ENCODE results near the gene NELFB. TPM values are rescaled to one million over a fixed set of nuclear protein-coding genes. Genes with fewer than 3 reads are reported as not detected.

Gene NELFB
- total and polyA plus RNA-seq, 3 experiments from 2014 or later, result 34.8 to 72.0 (median 67.5) TPM

DNA sequence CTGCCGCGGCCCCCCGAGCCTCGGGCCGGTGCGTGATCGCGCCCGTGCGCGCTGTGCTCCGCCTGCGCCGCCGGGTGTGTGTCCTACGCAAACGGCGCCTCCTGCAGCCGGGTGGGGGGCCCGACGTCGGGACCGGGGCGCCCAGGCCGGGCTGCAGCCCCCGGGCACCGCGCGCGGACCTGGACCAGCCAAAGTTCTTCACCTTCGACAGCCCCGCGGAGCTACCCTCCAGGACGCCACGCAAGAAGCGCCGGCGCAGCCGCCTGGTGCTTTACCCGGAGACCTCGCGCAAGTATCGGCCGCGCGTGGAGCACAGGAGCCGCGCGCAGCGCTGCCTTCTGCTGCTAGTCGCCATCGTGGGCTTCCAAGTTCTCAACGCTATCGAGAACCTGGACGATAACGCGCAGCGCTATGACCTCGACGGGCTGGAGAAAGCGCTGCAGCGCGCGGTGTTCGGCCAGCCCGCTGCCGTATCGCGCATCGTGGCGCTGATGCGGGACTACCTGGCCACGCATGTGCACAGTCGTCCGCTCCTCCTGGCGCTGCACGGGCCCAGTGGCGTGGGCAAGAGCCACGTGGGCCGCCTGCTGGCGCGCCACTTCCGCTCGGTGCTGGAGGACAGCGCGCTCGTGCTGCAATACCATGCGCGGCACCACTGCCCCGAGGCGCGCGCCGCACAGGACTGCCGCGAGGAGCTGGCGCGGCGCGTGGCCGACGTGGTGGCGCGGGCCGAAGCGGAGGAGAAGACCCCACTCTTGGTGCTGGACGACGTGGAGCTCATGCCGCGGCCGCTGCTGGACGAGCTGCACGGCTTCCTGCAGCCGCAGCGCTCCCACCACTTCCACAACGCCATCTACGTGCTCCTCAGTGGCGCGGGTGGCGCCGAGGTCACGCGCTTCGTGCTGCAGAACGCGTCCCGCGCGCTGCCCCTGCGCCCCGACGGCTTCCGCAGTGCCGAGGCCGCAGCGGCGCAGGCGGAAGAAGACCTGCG lies 23.9 kb downstream of the NELFB start:
- no peak overlapping the region for H3K27ac Mint-ChIP-seq
- ChIA-PET CTCF (no interaction called here), POLR2A (no interaction called here)
- Histone ChIP-seq H3K4me1 (ENCODE audit: insufficient read depth, low read length) (peaks cover 11% of the 10 kb centered on the region), H3K27me3 (ENCODE audit: insufficient read depth, low read length, poor library complexity, severe bottlenecking) (no peaks in the 10 kb centered on the region), H3K4me3 (ENCODE audit: low read length) (no peak overlapping the region), H3K36me3 (ENCODE audit: insufficient read depth, low read length) (no peaks in the 10 kb centered on the region), H3K9me3 (ENCODE audit: low read length) (no peaks in the 10 kb centered on the region), H3K27ac (ENCODE audit: low read depth, low read length) (peak overlapping the region; percentile 65)
- H3K36me3 Mint-ChIP-seq, result peaks cover 0 to 1% (median 0%) of the 10 kb centered on the region in 3 donors
- no peak overlapping the region for H3K4me3 Mint-ChIP-seq
- H3K9me3 Mint-ChIP-seq, result no peaks in the 10 kb centered on the region
- H3K4me1 Mint-ChIP-seq, result peaks cover 4 to 23% (median 6%) of the 10 kb centered on the region in 3 donors
- no peak for DNase-seq
- H3K27me3 Mint-ChIP-seq, result peaks cover 9% of the 10 kb centered on the region in 2 donors

DNA sequence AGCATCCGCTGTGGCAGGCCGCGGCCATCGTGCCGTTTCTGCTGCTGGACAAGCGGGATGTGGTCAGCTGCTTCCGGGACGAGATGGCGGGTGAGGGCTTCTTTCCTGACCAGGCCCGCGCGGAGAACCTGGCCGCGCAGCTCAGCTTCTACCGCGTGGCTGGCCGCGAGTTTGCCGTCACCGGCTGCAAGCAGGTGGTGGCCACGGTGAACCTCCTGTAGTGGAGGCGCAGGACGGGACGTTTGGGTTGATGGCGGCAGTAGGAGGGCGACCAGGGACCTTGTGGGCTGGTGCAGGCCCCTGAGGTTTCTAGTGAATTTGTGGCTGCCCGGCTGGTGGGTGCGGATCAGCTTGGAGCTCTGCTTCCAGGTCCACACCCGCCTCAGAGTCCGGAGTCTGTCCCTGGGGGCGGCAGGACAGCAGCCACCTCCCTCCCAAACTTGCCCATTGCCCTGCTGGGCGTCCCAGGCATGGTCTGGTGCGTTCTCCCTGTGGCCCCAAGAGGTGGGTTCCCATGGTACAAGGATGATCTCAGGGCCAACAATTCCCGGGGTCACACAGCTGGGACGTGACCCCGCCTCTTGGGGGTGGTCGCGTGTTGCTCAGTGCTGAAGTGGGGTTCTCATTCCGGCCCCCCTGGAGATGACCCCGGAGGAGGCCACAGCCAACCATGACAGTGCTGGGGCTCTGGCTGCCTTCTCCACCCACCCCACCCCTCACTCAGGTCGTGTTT lies 24.8 kb downstream of the NELFB start:
- no peaks in the 10 kb centered on the region for H3K36me3 Mint-ChIP-seq
- H3K4me3 Mint-ChIP-seq, result no peak overlapping the region
- H3K27ac Mint-ChIP-seq, result no peak overlapping the region
- peaks cover 6 to 9% of the 10 kb centered on the region in 2 donors for H3K27me3 Mint-ChIP-seq
- no peaks in the 10 kb centered on the region for H3K9me3 ChIP-seq (ENCODE audit: low read length)
- CTCF ChIA-PET, result interaction anchor here (0.7 kb wide), 1 partner anchor 14 kb away, joined by 3 read pairs; no protein-coding TSS in a partner anchor
- peaks cover 11% of the 10 kb centered on the region for H3K4me1 ChIP-seq (ENCODE audit: insufficient read depth, low read length)
- H3K4me3 ChIP-seq (ENCODE audit: low read length), result no peak overlapping the region
- DNase-seq, result no peak
- peaks cover 4 to 23% (median 6%) of the 10 kb centered on the region in 3 donors for H3K4me1 Mint-ChIP-seq
- H3K36me3 ChIP-seq (ENCODE audit: insufficient read depth, low read length), result no peaks in the 10 kb centered on the region
- no peak overlapping the region for H3K27ac ChIP-seq (ENCODE audit: low read depth, low read length)
- POLR2A ChIA-PET, result interaction anchor here (0.6 kb wide), 1 partner anchor 112 kb away, joined by 3 read pairs; no protein-coding TSS in a partner anchor
- H3K27me3 ChIP-seq (ENCODE audit: insufficient read depth, low read length, poor library complexity, severe bottlenecking), result no peaks in the 10 kb centered on the region
- no peaks in the 10 kb centered on the region for H3K9me3 Mint-ChIP-seq

DNA sequence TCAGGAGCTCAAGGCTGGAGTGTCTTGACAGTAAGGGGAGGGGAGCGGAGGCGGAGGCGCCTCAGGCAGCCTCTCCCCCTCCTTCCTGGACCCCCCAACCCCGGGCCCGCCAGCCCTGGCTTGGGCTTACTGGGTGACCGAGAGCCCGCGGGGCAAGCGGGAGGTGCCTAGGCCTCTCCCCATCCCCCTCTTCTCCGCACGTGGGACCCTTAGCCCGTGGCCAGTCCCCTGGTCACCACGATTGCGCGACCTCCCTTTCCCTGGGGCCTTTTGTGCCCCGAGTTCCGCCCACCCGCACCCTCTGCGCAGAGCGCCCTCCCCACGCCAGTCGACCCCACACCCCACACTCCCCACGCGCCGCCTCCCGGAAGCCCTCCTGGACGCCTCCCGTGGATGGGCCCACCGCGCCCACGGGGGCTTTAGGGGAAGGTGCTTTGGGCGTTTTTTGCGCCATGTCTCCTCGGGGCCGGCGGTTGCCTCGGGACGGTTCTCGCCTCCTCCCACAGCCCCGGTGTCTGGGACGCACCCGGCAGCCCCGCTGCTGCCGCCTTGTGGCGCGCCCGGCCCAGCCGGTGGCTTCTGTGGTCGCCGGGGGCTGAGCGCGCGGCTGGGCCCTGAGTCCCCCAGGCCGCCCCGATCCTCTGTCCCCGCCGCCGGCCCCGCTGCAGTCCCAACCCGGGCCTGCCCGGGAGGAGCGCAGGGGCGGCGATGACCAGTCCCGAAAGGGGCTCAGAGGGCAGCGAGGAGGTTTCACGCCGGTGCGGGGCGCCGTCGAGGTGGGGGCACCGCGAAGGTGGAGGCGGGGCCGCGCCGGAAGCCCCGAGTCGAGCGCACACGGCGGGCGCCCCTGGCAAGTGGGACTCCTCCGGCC lies 25.6 kb downstream of the NELFB start:
- peaks cover 4 to 18% (median 6%) of the 10 kb centered on the region in 3 donors for H3K4me1 Mint-ChIP-seq
- POLR2A ChIA-PET, result interaction anchor here (0.6 kb wide), 1 partner anchor 113 kb away, joined by 3 read pairs; no protein-coding TSS in a partner anchor
- H3K36me3 Mint-ChIP-seq, result no peaks in the 10 kb centered on the region
- Histone ChIP-seq H3K4me1 (ENCODE audit: insufficient read depth, low read length) (peaks cover 11% of the 10 kb centered on the region), H3K4me3 (ENCODE audit: low read length) (no peak overlapping the region), H3K27me3 (ENCODE audit: insufficient read depth, low read length, poor library complexity, severe bottlenecking) (no peaks in the 10 kb centered on the region), H3K36me3 (ENCODE audit: insufficient read depth, low read length) (no peaks in the 10 kb centered on the region), H3K9me3 (ENCODE audit: low read length) (no peaks in the 10 kb centered on the region), H3K27ac (ENCODE audit: low read depth, low read length) (no peak overlapping the region)
- peaks cover 5 to 6% of the 10 kb centered on the region in 2 donors for H3K27me3 Mint-ChIP-seq
- H3K4me3 Mint-ChIP-seq, result no peak overlapping the region
- CTCF ChIA-PET, result interaction anchor here (0.7 kb wide), 1 partner anchor 13 kb away, joined by 3 read pairs; no protein-coding TSS in a partner anchor
- DNase-seq, result no peak
- H3K27ac Mint-ChIP-seq, result peak overlapping the region in 1 of 8 donors; percentile 54
- H3K9me3 Mint-ChIP-seq, result peaks cover 0 to 5% (median 0%) of the 10 kb centered on the region in 5 donors

DNA sequence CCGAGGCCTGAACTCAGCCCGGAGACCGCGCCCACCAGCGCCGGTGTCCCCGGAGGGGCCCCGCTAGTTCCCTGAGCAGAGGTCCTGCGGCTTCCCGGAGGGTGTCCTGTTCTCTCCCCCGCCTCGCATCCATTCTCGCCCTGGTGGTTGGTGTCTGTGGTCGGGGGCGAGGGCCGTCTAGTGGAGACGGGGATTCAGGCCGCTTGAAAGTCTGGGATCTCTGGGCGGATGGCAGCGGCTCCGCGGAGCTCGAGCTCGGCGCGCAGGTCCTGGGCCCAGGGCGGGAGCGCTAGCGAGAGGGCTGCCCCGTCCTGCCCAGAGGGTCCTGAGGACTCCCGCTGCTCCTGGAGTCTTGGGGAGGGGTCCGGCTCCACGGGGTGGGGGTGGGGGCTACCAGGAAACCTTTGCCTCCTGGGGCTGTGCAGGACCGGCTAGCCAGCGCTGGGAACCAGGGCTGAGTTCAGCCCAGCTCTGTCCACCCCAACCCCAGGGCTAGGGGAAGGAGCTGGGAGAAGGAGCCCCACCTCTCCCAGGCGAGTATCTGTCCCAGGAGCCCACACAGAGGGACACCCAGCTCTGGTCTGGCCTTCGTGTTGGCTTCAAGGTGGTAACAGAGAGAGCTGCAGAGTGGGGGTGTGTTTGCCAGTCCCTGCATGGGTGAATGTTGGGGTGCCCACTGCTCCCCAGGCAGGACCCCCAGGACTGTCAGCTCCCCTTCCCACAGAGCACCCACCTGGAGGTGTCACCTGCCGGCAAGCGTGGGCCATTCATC lies 26.4 kb downstream of the NELFB start:
- Histone ChIP-seq H3K36me3 (ENCODE audit: insufficient read depth, low read length) (no peaks in the 10 kb centered on the region), H3K27ac (ENCODE audit: low read depth, low read length) (no peak overlapping the region), H3K4me1 (ENCODE audit: insufficient read depth, low read length) (peaks cover 11% of the 10 kb centered on the region), H3K4me3 (ENCODE audit: low read length) (no peak overlapping the region), H3K9me3 (ENCODE audit: low read length) (no peaks in the 10 kb centered on the region), H3K27me3 (ENCODE audit: insufficient read depth, low read length, poor library complexity, severe bottlenecking) (no peaks in the 10 kb centered on the region)
- peaks cover 4 to 15% (median 6%) of the 10 kb centered on the region in 3 donors for H3K4me1 Mint-ChIP-seq
- POLR2A ChIA-PET, result no interaction called here
- no peaks in the 10 kb centered on the region for H3K36me3 Mint-ChIP-seq
- no peak for DNase-seq
- H3K4me3 Mint-ChIP-seq, result no peak overlapping the region
- H3K9me3 Mint-ChIP-seq, result peaks cover 0 to 8% (median 0%) of the 10 kb centered on the region in 5 donors
- H3K27ac Mint-ChIP-seq, result no peak overlapping the region
- peaks cover 4 to 5% of the 10 kb centered on the region in 2 donors for H3K27me3 Mint-ChIP-seq
- CTCF ChIA-PET, result no interaction called here

DNA sequence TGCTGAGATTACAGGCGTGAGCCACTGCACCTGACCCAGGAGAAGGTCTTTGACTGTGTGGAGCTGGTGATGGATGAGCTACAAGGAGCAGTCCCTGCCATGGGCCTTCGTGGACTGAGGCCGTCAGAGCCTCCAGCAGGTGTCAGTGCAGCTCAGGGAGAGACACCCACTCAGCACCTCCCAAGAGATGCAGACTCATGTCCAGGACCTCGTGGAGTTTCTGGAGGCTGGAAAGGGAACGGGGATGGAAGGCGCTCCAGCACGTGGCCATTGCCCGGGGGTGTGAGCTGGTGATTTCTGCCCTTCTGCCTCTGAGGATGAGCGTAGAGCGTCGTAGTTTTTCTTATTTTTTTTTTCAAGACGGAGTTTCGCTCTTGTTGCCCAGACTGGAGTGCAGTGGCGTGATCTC lies 31.9 kb downstream of the NELFB start:
- H3K4me1 ChIP-seq (ENCODE audit: insufficient read depth, low read length), result no peaks in the 10 kb centered on the region
- no peak for DNase-seq

DNA sequence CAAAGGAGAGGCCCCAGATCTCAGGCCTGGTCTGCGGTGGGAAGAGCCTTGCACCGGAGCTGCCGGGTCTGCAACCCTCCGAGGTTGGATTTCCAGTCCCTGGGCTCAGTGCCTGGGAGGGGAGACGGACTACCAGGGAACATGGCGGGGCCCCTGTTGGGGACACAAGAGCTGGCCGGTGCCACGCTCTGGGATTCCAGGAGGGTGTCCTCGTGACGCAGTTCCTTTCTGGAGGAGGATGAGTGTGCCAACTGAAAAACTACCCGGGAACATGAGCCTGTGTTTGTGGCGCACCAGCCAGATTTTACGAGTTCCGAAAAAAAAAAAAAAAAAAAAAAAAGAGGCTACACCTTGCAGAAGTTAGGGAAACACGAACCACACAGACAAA lies 38.0 kb downstream of the NELFB start:
- H3K4me3 Mint-ChIP-seq, result peak overlapping the region in 2 of 7 donors; percentile 23 to 67
- DNase-seq, result no peak
- peaks cover 0 to 9% (median 5%) of the 10 kb centered on the region in 3 donors for H3K4me1 Mint-ChIP-seq
- Histone ChIP-seq H3K9me3 (ENCODE audit: low read length) (no peaks in the 10 kb centered on the region), H3K36me3 (ENCODE audit: insufficient read depth, low read length) (no peaks in the 10 kb centered on the region), H3K27me3 (ENCODE audit: insufficient read depth, low read length, poor library complexity, severe bottlenecking) (peaks cover 35% of the 10 kb centered on the region), H3K4me1 (ENCODE audit: insufficient read depth, low read length) (peaks cover 7% of the 10 kb centered on the region), H3K4me3 (ENCODE audit: low read length) (no peak overlapping the region), H3K27ac (ENCODE audit: low read depth, low read length) (no peak overlapping the region)
- ChIA-PET CTCF (interaction anchor here (0.6 to 0.9 kb wide), 2 partner anchors 13 to 56 kb away, joined by 3 read pairs; no protein-coding TSS in a partner anchor), POLR2A (no interaction called here)
- no peaks in the 10 kb centered on the region for H3K36me3 Mint-ChIP-seq
- peak overlapping the region in 1 of 8 donors; percentile 6 for H3K27ac Mint-ChIP-seq
- H3K9me3 Mint-ChIP-seq, result peaks cover 0 to 5% (median 0%) of the 10 kb centered on the region in 5 donors
- H3K27me3 Mint-ChIP-seq, result peaks cover 24 to 32% of the 10 kb centered on the region in 2 donors

More for the DNA sequence above, 31.9 kb downstream of the NELFB start:
- Histone ChIP-seq H3K4me3 (ENCODE audit: low read length) (no peak overlapping the region), H3K27me3 (ENCODE audit: insufficient read depth, low read length, poor library complexity, severe bottlenecking) (no peaks in the 10 kb centered on the region), H3K9me3 (ENCODE audit: low read length) (no peaks in the 10 kb centered on the region), H3K36me3 (ENCODE audit: insufficient read depth, low read length) (no peaks in the 10 kb centered on the region), H3K27ac (ENCODE audit: low read depth, low read length) (no peak overlapping the region)
- POLR2A ChIA-PET, result no interaction called here
- H3K27me3 Mint-ChIP-seq, result peaks cover 2 to 7% of the 10 kb centered on the region in 2 donors
- CTCF ChIA-PET, result interaction anchor here (1.0 to 1.2 kb wide), 2 partner anchors 10 to 241 kb away, joined by 3 read pairs; no protein-coding TSS in a partner anchor
- H3K27ac Mint-ChIP-seq, result no peak overlapping the region
- no peak overlapping the region for H3K4me3 Mint-ChIP-seq
- peaks cover 0 to 8% (median 0%) of the 10 kb centered on the region in 5 donors for H3K9me3 Mint-ChIP-seq
- H3K36me3 Mint-ChIP-seq, result no peaks in the 10 kb centered on the region
- H3K4me1 Mint-ChIP-seq, result peaks cover 0 to 4% (median 2%) of the 10 kb centered on the region in 3 donors

Data from CD8-positive, alpha-beta memory T cell (primary cell).